IMR-90 (cell line): Measurements from ENCODE around the gene PTK7. TPM values are rescaled to one million over a fixed set of nuclear protein-coding genes. Genes with fewer than 3 reads are reported as not detected.
"Not testable (repeated sequence)": the region's sequence is repeated elsewhere in the genome, so short reads cannot be mapped to it uniquely, and the experiment has no call there.

ENCODE experiments used
- ATAC-seq: fragments of 200-7000 bp; cut with Tn5 transposase; 2 replicates; pipeline ENCODE4 v1.9.1; 2020; ENCODE audit warnings: low read depth, mild to moderate bottlenecking, moderate library complexity
- BruUV-seq: library from RNA; stranded (reverse); fragments of 400-500 nt; replicated peaks from 2 replicates; lab custom pipeline; 2021; lab: Mats Ljungman, UMichigan
- CTCF ChIA-PET: fragments of 300-600 bp; formaldehyde crosslinking; extraction: SDS; loops from one replicate; lab custom pipeline; 2021; ENCODE audit warnings: antibody characterized with exemption; lab: Yijun Ruan, JAX
- POLR2A ChIA-PET: fragments of 300-600 bp; sonication (Branson Sonifier 250); formaldehyde crosslinking; loops from one replicate; lab custom pipeline; 2022; ENCODE audit warnings: antibody characterized with exemption; ENCODE audit not compliant: unreplicated experiment; lab: Charles Lee
- DNase-seq: peaks from one replicate; pipeline ENCODE4 v3.0.0; 2013
- H2AFZ ChIP-seq: replicated peaks from 2 replicates; pipeline ENCODE3; 2013; ENCODE audit warnings: low read length, mild to moderate bottlenecking; ENCODE audit not compliant: poor library complexity
- H2AK5ac ChIP-seq: 2 replicates; pipeline ENCODE4 v1.6.1; 2013; ENCODE audit warnings: low read depth, low read length, inconsistent platforms
- H2AK9ac ChIP-seq: replicated peaks from 2 replicates; pipeline ENCODE3; 2013; ENCODE audit warnings: mild to moderate bottlenecking, low read depth, low read length, moderate library complexity; ENCODE audit not compliant: poor library complexity
- H2BK120ac ChIP-seq: 2 replicates; pipeline ENCODE4 v1.6.1; 2013; ENCODE audit warnings: low read depth, low read length, inconsistent platforms
- H2BK15ac ChIP-seq: 3 replicates; pipeline ENCODE4 v1.6.1; 2013; ENCODE audit warnings: low read depth, low read length, inconsistent platforms
- H2BK20ac ChIP-seq: 2 replicates; pipeline ENCODE4 v1.6.1; 2013; ENCODE audit warnings: low read depth, mild to moderate bottlenecking, inconsistent platforms, low read length, moderate library complexity
- H2BK5ac ChIP-seq: 2 replicates; pipeline ENCODE4 v1.6.1; 2013; ENCODE audit warnings: mild to moderate bottlenecking, low read depth, low read length, inconsistent platforms; ENCODE audit not compliant: poor library complexity, severe bottlenecking
- H3K14ac ChIP-seq: replicated peaks from 2 replicates; pipeline ENCODE4 v1.6.1; 2013; ENCODE audit warnings: low read depth, low read length, inconsistent platforms
- H3K18ac ChIP-seq: 2 replicates; pipeline ENCODE4 v1.6.1; 2013; ENCODE audit warnings: low read depth, low read length, control low read depth
- H3K23ac ChIP-seq: 2 replicates; pipeline ENCODE4 v1.6.1; 2013; ENCODE audit warnings: low read depth, low read length, inconsistent platforms
- H3K27ac ChIP-seq: 2 replicates; pipeline ENCODE4 v1.5.1; 2013; ENCODE audit warnings: mild to moderate bottlenecking, control low read depth, low read length; ENCODE audit not compliant: insufficient read depth
- H3K27me3 ChIP-seq: 2 replicates; pipeline ENCODE4 v1.6.1; 2013; ENCODE audit warnings: low read length; ENCODE audit not compliant: control insufficient read depth, insufficient read depth
- H3K36me3 ChIP-seq: 2 replicates; pipeline ENCODE4 v1.6.1; 2013; ENCODE audit warnings: low read length, mixed read lengths; ENCODE audit not compliant: control insufficient read depth, insufficient read depth
- H3K4ac ChIP-seq: 2 replicates; pipeline ENCODE4 v1.6.1; 2013; ENCODE audit warnings: low read depth, low read length, inconsistent platforms
- H3K4me1 ChIP-seq: 2 replicates; pipeline ENCODE4 v1.6.1; 2013; ENCODE audit warnings: low read length, mixed read lengths; ENCODE audit not compliant: control insufficient read depth, insufficient read depth
- H3K4me2 ChIP-seq: 2 replicates; pipeline ENCODE4 v1.6.1; 2013; ENCODE audit warnings: low read depth, mild to moderate bottlenecking, control low read depth, low read length, moderate library complexity
- H3K4me3 ChIP-seq: 2 replicates; pipeline ENCODE4 v1.5.1; 2013; ENCODE audit warnings: low read depth, mild to moderate bottlenecking, control low read depth, low read length, moderate library complexity; ENCODE audit not compliant: insufficient read depth
- H3K56ac ChIP-seq: 2 replicates; pipeline ENCODE4 v1.6.1; 2013; ENCODE audit warnings: low read length, inconsistent platforms; ENCODE audit not compliant: insufficient read depth; ENCODE audit errors: extremely low read depth
- H3K79me1 ChIP-seq, 2 experiments: 2 replicates each; pipeline ENCODE4 v1.6.1; 2013; ENCODE audit warnings: low read length in 2 of 2, inconsistent platforms in 1 of 2, low read depth in 1 of 2
- H3K9ac ChIP-seq: 2 replicates; pipeline ENCODE4 v1.6.1; 2013; ENCODE audit warnings: low read depth, low read length, control low read depth
- H3K9me1 ChIP-seq: 2 replicates; pipeline ENCODE4 v1.6.1; 2013; ENCODE audit warnings: low read length, inconsistent platforms; ENCODE audit not compliant: insufficient read depth
- H3K9me3 ChIP-seq: 2 replicates; pipeline ENCODE4 v1.6.1; 2013; ENCODE audit warnings: low read length; ENCODE audit not compliant: control insufficient read depth, insufficient read depth
- H4K20me1 ChIP-seq: 2 replicates; pipeline ENCODE4 v1.6.1; 2013; ENCODE audit warnings: low read length, inconsistent platforms; ENCODE audit not compliant: insufficient read depth
- H4K5ac ChIP-seq: 2 replicates; pipeline ENCODE4 v1.6.1; 2013; ENCODE audit warnings: mild to moderate bottlenecking, low read depth, low read length, control low read depth
- H4K8ac ChIP-seq, 2 experiments: 2 replicates each; pipeline ENCODE4 v1.6.1; 2013; ENCODE audit warnings: low read depth in 2 of 2, low read length in 2 of 2, control low read depth in 1 of 2, inconsistent platforms in 1 of 2
- H4K91ac ChIP-seq: 2 replicates; pipeline ENCODE4 v1.6.1; 2013; ENCODE audit warnings: low read depth, low read length, inconsistent platforms; ENCODE audit not compliant: insufficient read depth
- WGBS, 2 experiments: methylation state at CpG; one replicate each; pipeline versions ENCODE4 v1.1.5 to v1.1.7; 2013; ENCODE audit warnings: missing lambda C conversion rate in 2 of 2; ENCODE audit not compliant: insufficient read length in 1 of 2; ENCODE audit errors: extremely low coverage in 2 of 2; 5-methylcytosine and 5-hydroxymethylcytosine counted together
- dilution Hi-C: fragments of 300-500 bp; cut with HindIII; formaldehyde crosslinking; loops from one replicate; pipeline ENCODE4 v1.14.3; 2018; ENCODE audit warnings: low sequenced_read_pairs; ENCODE audit not compliant: unreplicated experiment
- in situ Hi-C: fragments of 300-500 bp; cut with MboI; formaldehyde crosslinking; loops from 3 replicates; pipeline ENCODE4 v1.14.3; 2019; ENCODE audit warnings: low sequenced_read_pairs, inconsistent platforms, mixed read lengths
- intact Hi-C: fragments of 100-400 bp; cut with micrococcal nuclease; formaldehyde crosslinking; loops from 2 replicates; pipeline ENCODE4 v1.10.0; 2022
- polyA plus RNA-seq, 3 experiments: library from polyadenylated mRNA; depleted of rRNA; stranded (reverse); fragments of >200 nt; gene quantifications; 2 replicates each; pipeline ENCODE4 v1.2.3, GENCODE V29; 2012; ENCODE audit warnings: low replicate concordance in 1 of 3
- total RNA-seq: library from RNA; depleted of rRNA; stranded (reverse); fragments of >200 nt; gene quantifications from 2 replicates; pipeline ENCODE4 v1.2.3, GENCODE V29; 2012

PTK7 gene
- total and polyA plus RNA-seq, 2 of the 4 experiments (the other 2 are of a cell fraction), result 47.1 to 142 TPM

GRCh38 chr6:43131379-43131778 lies 55.3 kb downstream of the PTK7 start:
- ATAC-seq, H3K23ac ChIP-seq, H3K9ac ChIP-seq, H2BK5ac ChIP-seq, H2AK9ac ChIP-seq, H3K14ac ChIP-seq, H3K18ac ChIP-seq, H3K27me3 ChIP-seq, H2BK20ac ChIP-seq, CTCF ChIA-PET, H2AK5ac ChIP-seq, POLR2A ChIA-PET, DNase-seq, H3K9me3 ChIP-seq, in situ Hi-C loops, H3K4ac ChIP-seq, H4K5ac ChIP-seq, H3K27ac ChIP-seq, H3K9me1 ChIP-seq, H2BK15ac ChIP-seq, dilution Hi-C loops, intact Hi-C loops, H4K91ac ChIP-seq, H3K56ac ChIP-seq, H2BK120ac ChIP-seq, H2AFZ ChIP-seq, H4K8ac ChIP-seq, H3K4me2 ChIP-seq, H3K4me3 ChIP-seq, BruUV-seq: not testable (repeated sequence)
- peaks cover 20 to 44% of the 10 kb centered on the region in 2 experiments for H3K79me1 ChIP-seq
- peaks cover 37% of the 10 kb centered on the region for H4K20me1 ChIP-seq
- H3K4me1 ChIP-seq, result peaks cover 15% of the 10 kb centered on the region
- H3K36me3 ChIP-seq, result peaks cover 32% of the 10 kb centered on the region
- WGBS, 2 experiments, result 100% methylated on average over 1 of the region's 5 CpGs; no CpG with 5 or more reads in 1 of the 2 experiments
